ENCODE data around the gene IPPK.
A peak's percentile ranks its signal among the peaks of the same experiment; 100 is the strongest.
"Not testable (repeated sequence)": the region's sequence is repeated elsewhere in the genome, so short reads cannot be mapped to it uniquely, and the experiment has no call there.

The IPPK gene

GRCh38 chr9:92599938-92600461 is 69.9 kb downstream of the IPPK start:
- Mint-ChIP-seq H3K4me1 (ENCODE audit: low read depth) (no peaks in the 10 kb centered on the region), H3K27me3 (no peaks in the 10 kb centered on the region), H3K4me3 (no peak overlapping the region), H3K9me3 (peaks cover 13% of the 10 kb centered on the region), H3K36me3 (ENCODE audit: low read depth) (peaks cover 10% of the 10 kb centered on the region), H3K27ac (no peak overlapping the region)
- DNase-seq, result no peak

GRCh38 chr9:92598382-92598781 is 71.5 kb downstream of the IPPK start:
- H3K36me3 Mint-ChIP-seq (ENCODE audit: low read depth), result peaks cover under 1% of the 10 kb centered on the region
- H3K4me1 Mint-ChIP-seq (ENCODE audit: low read depth), result no peaks in the 10 kb centered on the region
- H3K27ac Mint-ChIP-seq, result no peak overlapping the region
- no peak overlapping the region for H3K4me3 Mint-ChIP-seq
- DNase-seq, result no peak
- no peaks in the 10 kb centered on the region for H3K27me3 Mint-ChIP-seq
- H3K9me3 Mint-ChIP-seq, result peaks cover 4% of the 10 kb centered on the region

- no peaks in the 10 kb centered on the region for H3K27me3 Mint-ChIP-seq
- H3K4me1 Mint-ChIP-seq (ENCODE audit: low read depth), result peaks cover 1% of the 10 kb centered on the region
- H3K9me3 Mint-ChIP-seq, result no peaks in the 10 kb centered on the region
- DNase-seq, result no peak
- no peak overlapping the region for H3K4me3 Mint-ChIP-seq
- no peaks in the 10 kb centered on the region for H3K36me3 Mint-ChIP-seq (ENCODE audit: low read depth)
- no peak overlapping the region for H3K27ac Mint-ChIP-seq
Observed at GRCh38 chr9:92595930-92596329, 74.0 kb downstream of the IPPK start.

DNA sequence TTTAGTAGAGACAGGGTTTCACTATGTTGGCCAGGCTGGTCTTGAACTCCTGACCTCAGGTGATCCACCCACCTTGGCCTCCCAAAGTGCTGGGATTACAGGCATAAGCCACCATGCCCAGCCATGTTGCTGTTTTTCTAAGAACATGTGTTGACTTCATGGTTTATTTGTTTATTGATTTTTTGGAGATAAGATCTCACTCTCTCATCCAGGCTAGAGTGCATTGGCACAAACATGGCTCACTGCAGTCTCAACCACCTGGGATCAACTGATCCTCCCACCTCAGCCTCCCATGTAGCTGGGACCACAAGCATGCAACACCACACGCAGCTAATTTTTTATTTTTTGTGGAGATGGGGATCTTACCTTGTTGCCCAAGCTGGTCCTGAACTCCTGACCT is 74.9 kb downstream of the IPPK start:
- not testable (repeated sequence) for DNase-seq; H3K9me3 Mint-ChIP-seq; H3K4me3 Mint-ChIP-seq; H3K4me1 Mint-ChIP-seq (ENCODE audit: low read depth); H3K36me3 Mint-ChIP-seq (ENCODE audit: low read depth); H3K27ac Mint-ChIP-seq; H3K27me3 Mint-ChIP-seq

GRCh38 chr9:92592946-92593861 is 76.7 kb downstream of the IPPK start:
- Mint-ChIP-seq H3K27me3 (no peaks in the 10 kb centered on the region), H3K4me3 (no peak overlapping the region), H3K9me3 (no peaks in the 10 kb centered on the region), H3K4me1 (ENCODE audit: low read depth) (peaks cover 1% of the 10 kb centered on the region), H3K27ac (peak overlapping the region; percentile 24), H3K36me3 (ENCODE audit: low read depth) (no peaks in the 10 kb centered on the region)
- no peak for DNase-seq

GRCh38 chr9:92592537-92592936 is 77.4 kb downstream of the IPPK start:
- no peaks in the 10 kb centered on the region for H3K36me3 Mint-ChIP-seq (ENCODE audit: low read depth)
- H3K4me1 Mint-ChIP-seq (ENCODE audit: low read depth), result peaks cover 1% of the 10 kb centered on the region
- no peak overlapping the region for H3K27ac Mint-ChIP-seq
- H3K9me3 Mint-ChIP-seq, result no peaks in the 10 kb centered on the region
- H3K27me3 Mint-ChIP-seq, result no peaks in the 10 kb centered on the region
- H3K4me3 Mint-ChIP-seq, result no peak overlapping the region
- no peak for DNase-seq

DNA sequence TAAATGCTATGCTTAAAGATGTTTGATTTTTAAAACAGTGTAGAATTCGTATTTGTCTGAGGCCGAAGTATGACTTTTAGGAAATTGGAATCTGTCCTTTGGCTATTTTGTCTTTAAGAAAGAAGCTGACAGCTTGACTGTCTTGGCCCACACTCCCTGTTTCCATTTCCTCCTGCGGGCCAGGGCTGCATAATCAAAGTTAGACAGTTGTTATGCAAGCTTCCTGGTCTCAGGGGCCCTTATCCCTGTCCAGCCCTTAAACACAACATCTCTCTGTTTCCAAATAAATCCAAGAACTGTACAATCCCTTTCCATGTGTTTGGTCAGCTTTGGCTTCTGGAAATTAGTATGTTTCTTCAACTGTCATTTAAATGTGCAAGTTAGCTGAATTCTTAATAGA is 79.6 kb downstream of the IPPK start:
- Mint-ChIP-seq H3K4me3 (no peak overlapping the region), H3K36me3 (ENCODE audit: low read depth) (no peaks in the 10 kb centered on the region), H3K27ac (no peak overlapping the region), H3K9me3 (peaks cover 4% of the 10 kb centered on the region), H3K4me1 (ENCODE audit: low read depth) (peaks cover 1% of the 10 kb centered on the region), H3K27me3 (no peaks in the 10 kb centered on the region)
- DNase-seq, result no peak

DNA sequence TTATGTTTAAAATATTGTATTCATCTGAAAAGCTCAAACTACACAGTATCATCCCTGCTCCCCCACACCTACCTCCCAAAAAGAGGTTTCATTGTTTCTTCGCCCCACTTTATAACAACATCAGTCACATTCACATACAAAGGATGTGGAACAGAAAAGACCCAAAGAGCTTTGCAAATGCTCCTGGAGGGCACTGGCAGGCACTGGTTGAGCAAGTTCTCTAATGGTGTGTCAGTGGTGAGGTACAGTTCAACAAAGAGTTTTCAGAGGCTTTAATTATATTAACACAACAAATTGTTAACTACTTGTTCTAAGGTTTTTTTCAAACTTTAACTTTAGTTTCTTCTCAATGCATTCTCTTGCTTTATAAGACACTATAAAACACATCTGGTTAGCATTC is 80.0 kb downstream of the IPPK start:
- H3K4me1 Mint-ChIP-seq (ENCODE audit: low read depth), result peaks cover 1% of the 10 kb centered on the region
- no peak for DNase-seq
- no peaks in the 10 kb centered on the region for H3K36me3 Mint-ChIP-seq (ENCODE audit: low read depth)
- H3K4me3 Mint-ChIP-seq, result no peak overlapping the region
- H3K9me3 Mint-ChIP-seq, result peaks cover 4% of the 10 kb centered on the region
- H3K27me3 Mint-ChIP-seq, result no peaks in the 10 kb centered on the region
- H3K27ac Mint-ChIP-seq, result no peak overlapping the region

- no peak overlapping the region for H3K27ac Mint-ChIP-seq
- DNase-seq, result no peak
Observed at GRCh38 chr9:92576175-92576574, 93.8 kb downstream of the IPPK start.

DNA sequence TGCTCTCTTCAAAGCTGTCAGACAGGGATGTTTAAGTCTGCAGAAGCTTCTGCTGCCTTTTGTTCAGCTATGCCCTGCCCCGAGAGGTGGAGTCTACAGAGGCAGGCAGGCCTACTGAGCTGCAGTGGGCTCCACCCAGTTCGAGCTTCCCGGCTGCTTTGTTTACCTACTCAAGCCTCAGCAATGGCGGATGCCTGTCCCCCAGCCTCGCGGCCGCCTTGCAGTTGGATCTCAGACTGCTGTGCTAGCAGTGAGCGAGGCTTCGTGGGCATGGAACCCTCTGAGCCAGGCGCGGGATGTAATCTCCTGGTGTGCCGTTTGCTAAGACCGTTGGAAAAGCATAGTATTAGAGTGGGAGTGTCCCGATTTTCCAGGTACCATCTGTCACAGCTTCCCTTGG is 96.3 kb downstream of the IPPK start:
- DNase-seq; H3K9me3 Mint-ChIP-seq; H3K36me3 Mint-ChIP-seq (ENCODE audit: low read depth); H3K4me3 Mint-ChIP-seq; H3K4me1 Mint-ChIP-seq (ENCODE audit: low read depth); H3K27me3 Mint-ChIP-seq; H3K27ac Mint-ChIP-seq: not testable (repeated sequence)

More at GRCh38 chr9:92576175-92576574, 93.8 kb downstream of the IPPK start:
- H3K27me3 Mint-ChIP-seq, result no peaks in the 10 kb centered on the region
- H3K4me1 Mint-ChIP-seq (ENCODE audit: low read depth), result no peaks in the 10 kb centered on the region
- peaks cover 4% of the 10 kb centered on the region for H3K36me3 Mint-ChIP-seq (ENCODE audit: low read depth)
- peaks cover 3% of the 10 kb centered on the region for H3K9me3 Mint-ChIP-seq
- H3K4me3 Mint-ChIP-seq, result no peak overlapping the region

- H3K4me3 Mint-ChIP-seq; H3K27me3 Mint-ChIP-seq; H3K36me3 Mint-ChIP-seq (ENCODE audit: low read depth); DNase-seq; H3K4me1 Mint-ChIP-seq (ENCODE audit: low read depth); H3K9me3 Mint-ChIP-seq; H3K27ac Mint-ChIP-seq: not testable (repeated sequence)
Observed at GRCh38 chr9:92571871-92572270, 98.1 kb downstream of the IPPK start.

DNA sequence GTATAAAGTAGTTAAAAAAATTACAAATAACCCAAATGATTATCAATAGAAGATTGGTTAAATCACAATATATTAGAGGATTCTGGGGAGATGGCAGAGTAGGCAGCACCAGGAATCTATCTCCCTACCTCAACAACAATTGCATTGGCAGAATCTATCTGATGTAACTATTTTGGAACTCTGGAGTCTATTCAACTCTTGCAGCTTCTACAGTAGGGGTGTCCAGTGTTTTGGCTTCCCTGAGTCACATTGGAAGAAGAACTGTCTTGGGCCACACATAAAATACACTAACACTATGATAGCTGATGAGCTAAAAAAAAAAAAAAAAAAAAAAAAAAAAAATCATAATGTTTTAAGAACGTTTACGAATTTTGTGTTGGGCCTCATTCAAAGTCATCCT is 104.9 kb downstream of the IPPK start:
- no peak overlapping the region for H3K27ac Mint-ChIP-seq
- H3K4me3 Mint-ChIP-seq, result no peak overlapping the region
- H3K4me1 Mint-ChIP-seq (ENCODE audit: low read depth), result no peaks in the 10 kb centered on the region
- H3K9me3 Mint-ChIP-seq, result peaks cover 12% of the 10 kb centered on the region
- no peak for DNase-seq
- no peaks in the 10 kb centered on the region for H3K27me3 Mint-ChIP-seq
- H3K36me3 Mint-ChIP-seq (ENCODE audit: low read depth), result peaks cover 3% of the 10 kb centered on the region

GRCh38 chr9:92564504-92564903 is 105.4 kb downstream of the IPPK start:
- Mint-ChIP-seq H3K9me3 (peaks cover 12% of the 10 kb centered on the region), H3K36me3 (ENCODE audit: low read depth) (peaks cover 3% of the 10 kb centered on the region), H3K4me1 (ENCODE audit: low read depth) (no peaks in the 10 kb centered on the region), H3K27ac (no peak overlapping the region), H3K27me3 (no peaks in the 10 kb centered on the region), H3K4me3 (no peak overlapping the region)
- no peak for DNase-seq
